Endothelial cell of umbilical vein (primary cell): ENCODE measurements around the gene CLEC11A.

Experiments
- EZH2 ChIP-seq: IDR thresholded peaks from 2 replicates; pipeline ENCODE4 v1.6.1; 2012; ENCODE audit warnings: borderline replicate concordance, low read depth, mild to moderate bottlenecking, moderate library complexity, low read length, inconsistent platforms; ENCODE audit not compliant: severe bottlenecking
- FOS ChIP-seq: IDR thresholded peaks from 2 replicates; pipeline ENCODE4 v1.6.1; 2011; ENCODE audit warnings: mild to moderate bottlenecking, low read length, moderate library complexity, borderline replicate concordance; ENCODE audit not compliant: insufficient read depth
- GATA2 ChIP-seq: IDR thresholded peaks from 2 replicates; pipeline ENCODE4 v1.7.0; 2011; ENCODE audit warnings: low read depth, mild to moderate bottlenecking, moderate library complexity, mixed read lengths, low read length; ENCODE audit not compliant: insufficient read length, insufficient read depth
- JUN ChIP-seq: IDR thresholded peaks from 2 replicates; pipeline ENCODE4 v1.6.1; 2011; ENCODE audit warnings: borderline replicate concordance, low read depth; ENCODE audit not compliant: insufficient read length, insufficient read depth
- MAX ChIP-seq: IDR thresholded peaks from 2 replicates; pipeline ENCODE4 v1.6.1; 2011; ENCODE audit not compliant: insufficient read depth, insufficient read length
- MYC ChIP-seq: IDR thresholded peaks from one replicate; pipeline ENCODE4 v1.6.1; 2011; ENCODE audit warnings: mild to moderate bottlenecking, low read depth, low read length
- POLR2A ChIP-seq: IDR thresholded peaks from 2 replicates; pipeline ENCODE4 v1.6.1; 2012; ENCODE audit warnings: low read depth, mild to moderate bottlenecking, control low read depth, low read length
- POLR2AphosphoS5 ChIP-seq: IDR thresholded peaks from 2 replicates; pipeline ENCODE4 v1.6.1; 2012; ENCODE audit warnings: low read depth, mild to moderate bottlenecking, control low read depth, low read length, moderate library complexity; ENCODE audit not compliant: insufficient read depth
- TF ChIP-seq, protein P1 (sequence below), 2 donors: IDR thresholded peaks; 1 replicate in 1 of 2; 2 replicates in 1 of 2; pipeline ENCODE4 v1.5.1; 2011; ENCODE audit warnings: low read length in 2 of 2, mild to moderate bottlenecking in 2 of 2, moderate library complexity in 2 of 2, control low read depth in 1 of 2, inconsistent platforms in 1 of 2, low read depth in 1 of 2; ENCODE audit not compliant: insufficient read depth in 1 of 2; ENCODE audit errors: extremely low read depth in 1 of 2

DNA sequence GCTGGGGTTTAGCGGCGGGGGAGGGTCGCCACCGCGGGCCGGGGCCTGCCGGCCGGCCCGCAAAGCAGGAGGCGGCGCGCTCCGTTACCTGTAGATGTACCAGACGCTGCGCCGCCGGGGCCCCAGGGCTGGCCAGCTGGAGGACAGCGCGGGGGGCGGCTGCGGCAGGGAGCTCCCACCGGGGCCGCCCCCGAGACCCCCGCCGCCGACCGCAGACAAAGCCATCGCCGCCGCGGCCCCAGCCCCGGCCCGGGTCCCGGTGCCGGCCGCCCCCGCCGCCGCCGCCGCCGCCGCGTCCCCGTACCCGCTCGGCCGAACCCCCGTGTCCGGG, 28.4 kb upstream of the CLEC11A start:
- TF ChIP-seq JUN (no peak), POLR2A (no peak), POLR2AphosphoS5 (no peak), EZH2 (peak; percentile 60), MAX (no peak), FOS (no peak), MYC (no peak), GATA2 (no peak)
- TF ChIP-seq, protein P1, sequence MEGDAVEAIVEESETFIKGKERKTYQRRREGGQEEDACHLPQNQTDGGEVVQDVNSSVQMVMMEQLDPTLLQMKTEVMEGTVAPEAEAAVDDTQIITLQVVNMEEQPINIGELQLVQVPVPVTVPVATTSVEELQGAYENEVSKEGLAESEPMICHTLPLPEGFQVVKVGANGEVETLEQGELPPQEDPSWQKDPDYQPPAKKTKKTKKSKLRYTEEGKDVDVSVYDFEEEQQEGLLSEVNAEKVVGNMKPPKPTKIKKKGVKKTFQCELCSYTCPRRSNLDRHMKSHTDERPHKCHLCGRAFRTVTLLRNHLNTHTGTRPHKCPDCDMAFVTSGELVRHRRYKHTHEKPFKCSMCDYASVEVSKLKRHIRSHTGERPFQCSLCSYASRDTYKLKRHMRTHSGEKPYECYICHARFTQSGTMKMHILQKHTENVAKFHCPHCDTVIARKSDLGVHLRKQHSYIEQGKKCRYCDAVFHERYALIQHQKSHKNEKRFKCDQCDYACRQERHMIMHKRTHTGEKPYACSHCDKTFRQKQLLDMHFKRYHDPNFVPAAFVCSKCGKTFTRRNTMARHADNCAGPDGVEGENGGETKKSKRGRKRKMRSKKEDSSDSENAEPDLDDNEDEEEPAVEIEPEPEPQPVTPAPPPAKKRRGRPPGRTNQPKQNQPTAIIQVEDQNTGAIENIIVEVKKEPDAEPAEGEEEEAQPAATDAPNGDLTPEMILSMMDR (IDR thresholded peaks at IDR 0.05; ENCODE audit: extremely low read depth in 1 of 2, insufficient read depth in 1 of 2, low read depth in 1 of 2, low read length in 2 of 2): no peak
